GM21619 (cell line): ENCODE measurements around the gene NETO2.
"Not testable (repeated sequence)": the region's sequence is repeated elsewhere in the genome, so short reads cannot be mapped to it uniquely, and the experiment has no call there.

Source experiments
- ATAC-seq: cut with Tn5 transposase; IDR thresholded peaks from one replicate; pipeline ENCODE4 v1.9.1; 2021; ENCODE audit not compliant: unreplicated experiment

Gene NETO2

GRCh38 chr16:47143677-47144558 lies at the start of gene NETO2:
Gene NETO2, minus strand, starts transcription at chr16:47143945. Its CDS starts 333 bp downstream, at chr16:47143612.
- ATAC-seq, result peak; percentile 52

GRCh38 chr16:47182318-47182717 lies 38.6 kb upstream of the NETO2 start:
- ATAC-seq, result no peak

GRCh38 chr16:47181066-47181465 lies 37.3 kb upstream of the NETO2 start:
- ATAC-seq, result not testable (repeated sequence)

GRCh38 chr16:47180073-47180472 lies 36.3 kb upstream of the NETO2 start:
- no peak for ATAC-seq

GRCh38 chr16:47175152-47175551 lies 31.4 kb upstream of the NETO2 start:
- ATAC-seq, result no peak

- ATAC-seq, result no peak
These were observed 19.1 kb upstream of the NETO2 start for GRCh38 chr16:47162670-47163420.

- no peak for ATAC-seq
These were observed 17.7 kb upstream of the NETO2 start for GRCh38 chr16:47161464-47161863.

- no peak for ATAC-seq
These were observed 16.7 kb upstream of the NETO2 start for GRCh38 chr16:47160422-47160821.

- ATAC-seq, result no peak
These were observed 15.2 kb upstream of the NETO2 start for GRCh38 chr16:47158992-47159391.

- ATAC-seq, result no peak
These were observed 13.0 kb upstream of the NETO2 start for GRCh38 chr16:47156680-47157215.

- ATAC-seq, result not testable (repeated sequence)
These were observed 8.8 kb upstream of the NETO2 start for GRCh38 chr16:47152501-47152900.

GRCh38 chr16:47150067-47150466 lies 6.3 kb upstream of the NETO2 start:
- ATAC-seq, result no peak

- ATAC-seq, result no peak
These were observed 773 bp upstream of the NETO2 start for GRCh38 chr16:47144559-47144877.

GRCh38 chr16:47142821-47143676 lies 696 bp downstream of the NETO2 start:
- ATAC-seq, result peak; percentile 60

GRCh38 chr16:47142486-47142820 lies 1.3 kb downstream of the NETO2 start:
- ATAC-seq, result no peak

GRCh38 chr16:47141773-47142485 lies 1.8 kb downstream of the NETO2 start:
- peak; percentile 48 for ATAC-seq

- ATAC-seq, result no peak
These were observed 3.1 kb downstream of the NETO2 start for GRCh38 chr16:47140686-47141085.

GRCh38 chr16:47139561-47140185 lies 4.1 kb downstream of the NETO2 start:
- ATAC-seq, result no peak

GRCh38 chr16:47137925-47138324 lies 5.8 kb downstream of the NETO2 start:
- not testable (repeated sequence) for ATAC-seq
